HFFc6 (cell line): ENCODE measurements around the gene STXBP6. TPM values are rescaled to one million over a fixed set of nuclear protein-coding genes. Genes with fewer than 3 reads are reported as not detected.

Experiments used
- DNase-seq: peaks from one replicate; pipeline ENCODE4 v3.0.0-alpha.2; 2018
- H3K27ac Mint-ChIP-seq: 2 replicates; pipeline ENCODE4 v1.8.0; 2020; ENCODE audit warnings: mild to moderate bottlenecking, mixed read lengths
- H3K27me3 Mint-ChIP-seq: 2 replicates; pipeline ENCODE4 v1.8.0; 2021; ENCODE audit warnings: mild to moderate bottlenecking, moderate library complexity, mixed read lengths; ENCODE audit not compliant: insufficient read depth
- H3K36me3 Mint-ChIP-seq: 2 replicates; pipeline ENCODE4 v1.8.0; 2021; ENCODE audit warnings: low read depth, mixed read lengths
- H3K4me1 Mint-ChIP-seq: 2 replicates; pipeline ENCODE4 v1.8.0; 2020; ENCODE audit warnings: low read depth, mixed read lengths
- H3K4me3 Mint-ChIP-seq: 2 replicates; pipeline ENCODE4 v1.8.0; 2020; ENCODE audit warnings: mild to moderate bottlenecking, moderate library complexity, mixed read lengths
- H3K9me3 Mint-ChIP-seq: 2 replicates; pipeline ENCODE4 v1.8.0; 2020; ENCODE audit warnings: mild to moderate bottlenecking, mixed read lengths
- CTCF ChIP-seq: fragments of 200-600 bp; sonication (generic); IDR thresholded peaks from 2 replicates; pipeline ENCODE4 v1.5.0; 2021; ENCODE audit warnings: antibody characterized with exemption, mild to moderate bottlenecking
- total RNA-seq, 6 experiments: library from RNA; stranded (reverse); fragmentation: NEBNext Ultra II Directional; extraction: Animal tissue kit (Norgen Biotek cat#: 25700); gene quantifications; 2 replicates in 1 of 6; 3 replicates in 5 of 6; pipeline ENCODE4 v1.2.3, GENCODE V29; 2021

STXBP6 gene
- total RNA-seq, 6 experiments from 2014 or later = 15.4 to 17.5 (median 17.0) TPM

GRCh38 chr14:24900269-24901100 is 149.5 kb downstream of the STXBP6 start:
- Mint-ChIP-seq H3K4me1 (peaks cover 45% of the 10 kb centered on the region), H3K4me3 (peak overlapping the region; percentile 73), H3K27me3 (no peaks in the 10 kb centered on the region), H3K36me3 (peaks cover 6% of the 10 kb centered on the region; the same call in 1 of the 2 replicates), H3K9me3 (no peaks in the 10 kb centered on the region), H3K27ac (peak overlapping the region; percentile 91)
- peak; percentile 72 for DNase-seq
- no peak for TF ChIP-seq CTCF

GRCh38 chr14:24897793-24898192 is 152.2 kb downstream of the STXBP6 start:
- no peak overlapping the region for H3K27ac Mint-ChIP-seq
- peaks cover 38% of the 10 kb centered on the region for H3K4me1 Mint-ChIP-seq
- no peak for TF ChIP-seq CTCF
- DNase-seq = no peak
- H3K4me3 Mint-ChIP-seq = no peak overlapping the region
- H3K9me3 Mint-ChIP-seq = no peaks in the 10 kb centered on the region
- 0 out of 2 replicates have a peak, but pooled peaks cover 3% of the 10 kb centered on the region for H3K27me3 Mint-ChIP-seq
- no peaks in the 10 kb centered on the region for H3K36me3 Mint-ChIP-seq

- Mint-ChIP-seq H3K27me3 (0 out of 2 replicates have a peak, but pooled peaks cover 3% of the 10 kb centered on the region), H3K4me3 (peak overlapping the region; percentile 76; the same call in 1 of the 2 replicates)
Observed at GRCh38 chr14:24895622-24896021, 154.3 kb downstream of the STXBP6 start.

GRCh38 chr14:24895243-24895583 is 154.7 kb downstream of the STXBP6 start:
- Mint-ChIP-seq H3K27ac (no peak overlapping the region), H3K27me3 (0 out of 2 replicates have a peak, but pooled peaks cover 3% of the 10 kb centered on the region), H3K4me3 (peak overlapping the region; percentile 76; the same call in 1 of the 2 replicates), H3K4me1 (peaks cover 17% of the 10 kb centered on the region), H3K9me3 (peaks cover 10% of the 10 kb centered on the region; the same call in 1 of the 2 replicates), H3K36me3 (peaks cover 11% of the 10 kb centered on the region)
- no peak for TF ChIP-seq CTCF
- no peak for DNase-seq

More at GRCh38 chr14:24895622-24896021, 154.3 kb downstream of the STXBP6 start:
- H3K4me1 Mint-ChIP-seq = peaks cover 20% of the 10 kb centered on the region
- H3K9me3 Mint-ChIP-seq = peaks cover 9% of the 10 kb centered on the region; the same call in 1 of the 2 replicates
- no peak overlapping the region for H3K27ac Mint-ChIP-seq
- TF ChIP-seq CTCF = no peak
- H3K36me3 Mint-ChIP-seq = peaks cover 9% of the 10 kb centered on the region
- no peak for DNase-seq

- Mint-ChIP-seq H3K36me3 (peaks cover 14% of the 10 kb centered on the region), H3K4me3 (peak overlapping the region; percentile 76; the same call in 1 of the 2 replicates), H3K4me1 (peaks cover 18% of the 10 kb centered on the region), H3K27me3 (0 out of 2 replicates have a peak, but pooled peaks cover 3% of the 10 kb centered on the region), H3K27ac (no peak overlapping the region), H3K9me3 (peaks cover 14% of the 10 kb centered on the region; the same call in 1 of the 2 replicates)
- TF ChIP-seq CTCF = no peak
- DNase-seq = no peak
Observed at GRCh38 chr14:24894583-24895242, 155.2 kb downstream of the STXBP6 start.
